ENCODE results near the gene ZNF692. TPM values are rescaled to one million over a fixed set of nuclear protein-coding genes. Genes with fewer than 3 reads are reported as not detected.

Gene ZNF692
- total and polyA plus RNA-seq, 2 of the 13 experiments (the other 11 are each of a cell fraction or from before 2014, with no cell fraction given): 27.3 to 45.8 TPM

DNA sequence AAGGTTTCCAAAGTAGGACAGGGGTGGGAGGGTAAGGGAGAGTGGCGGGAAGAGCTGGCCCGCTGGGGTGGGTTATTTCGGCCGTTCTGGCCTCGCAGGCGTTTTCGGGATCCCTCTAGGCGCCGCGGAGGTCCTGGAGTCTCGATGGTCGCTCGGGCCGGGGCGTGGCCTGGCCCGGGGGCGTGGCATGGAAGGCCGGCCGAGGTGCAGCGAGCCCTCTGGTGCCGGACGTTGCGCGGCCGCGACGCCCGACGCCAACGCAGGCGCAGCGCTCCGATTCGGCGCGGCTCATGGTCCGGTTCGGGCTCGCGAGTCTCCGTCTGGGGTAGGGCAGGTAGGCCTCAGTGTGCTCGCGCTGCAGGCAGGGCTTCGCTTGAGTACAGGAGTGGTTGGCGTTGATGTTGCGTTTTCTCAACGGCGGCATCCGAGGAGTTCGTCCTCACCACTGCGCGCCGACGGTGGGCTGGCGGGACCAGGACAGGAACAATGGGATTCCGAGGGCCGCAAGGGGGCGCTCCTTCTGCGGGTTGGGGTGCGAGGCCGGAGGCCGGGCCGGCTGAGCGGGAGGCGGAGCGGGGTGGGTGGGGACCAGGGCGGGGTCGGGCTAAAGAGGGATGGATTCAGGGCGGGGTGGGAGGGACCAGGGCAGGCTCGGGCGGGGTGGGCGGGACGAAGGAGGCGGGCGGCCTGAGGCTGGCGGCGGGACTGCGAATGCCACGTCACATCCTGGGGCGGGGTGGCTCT is 47.3 kb upstream of the ZNF692 start, which contains the start of gene PGBD2 (continued):
- TF ChIP-seq SAFB2 (CRISPR knock-in tag; IDR thresholded peaks at IDR 0.05; ENCODE audit: borderline replicate concordance, low read depth): peak; percentile 96
- 0 out of 2 replicates have a peak, but pooled peaks have one; percentile 84 for TF ChIP-seq ZNF773 (CRISPR knock-in tag; IDR thresholded peaks at IDR 0.05; ENCODE audit: borderline replicate concordance)
- TF ChIP-seq MZF1 (CRISPR knock-in tag; IDR thresholded peaks at IDR 0.05; ENCODE audit: borderline replicate concordance): no peak
- no peak; the same call in 1 of the 2 replicates for TF ChIP-seq ZNF615 (CRISPR knock-in tag; IDR thresholded peaks at IDR 0.05; ENCODE audit: borderline replicate concordance)
- TF ChIP-seq PTBP1 (IDR thresholded peaks at IDR 0.05; ENCODE audit: low read depth, low read length, poor library complexity, severe bottlenecking): no peak
- TF ChIP-seq XRCC5 (optimal IDR thresholded peaks at IDR 0.05; ENCODE audit: low read length): peak; percentile 96
- peak; percentile 96 for TF ChIP-seq BRD4 (CRISPR knock-in tag; IDR thresholded peaks at IDR 0.05)
- TF ChIP-seq MXD4 (CRISPR knock-in tag; IDR thresholded peaks at IDR 0.05): peak; percentile 77
- TF ChIP-seq NFKBIZ (CRISPR knock-in tag; IDR thresholded peaks at IDR 0.05): 0 out of 2 replicates have a peak, but pooled peaks have one; percentile 69
- TF ChIP-seq, protein P1, sequence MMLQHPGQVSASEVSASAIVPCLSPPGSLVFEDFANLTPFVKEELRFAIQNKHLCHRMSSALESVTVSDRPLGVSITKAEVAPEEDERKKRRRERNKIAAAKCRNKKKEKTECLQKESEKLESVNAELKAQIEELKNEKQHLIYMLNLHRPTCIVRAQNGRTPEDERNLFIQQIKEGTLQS (CRISPR knock-in tag; IDR thresholded peaks at IDR 0.05): peak; percentile 48; the same call in 1 of the 2 replicates
- TF ChIP-seq DNMT3B (CRISPR knock-in tag; conservative IDR thresholded peaks at IDR 0.05): no peak
- TF ChIP-seq, protein P2, sequence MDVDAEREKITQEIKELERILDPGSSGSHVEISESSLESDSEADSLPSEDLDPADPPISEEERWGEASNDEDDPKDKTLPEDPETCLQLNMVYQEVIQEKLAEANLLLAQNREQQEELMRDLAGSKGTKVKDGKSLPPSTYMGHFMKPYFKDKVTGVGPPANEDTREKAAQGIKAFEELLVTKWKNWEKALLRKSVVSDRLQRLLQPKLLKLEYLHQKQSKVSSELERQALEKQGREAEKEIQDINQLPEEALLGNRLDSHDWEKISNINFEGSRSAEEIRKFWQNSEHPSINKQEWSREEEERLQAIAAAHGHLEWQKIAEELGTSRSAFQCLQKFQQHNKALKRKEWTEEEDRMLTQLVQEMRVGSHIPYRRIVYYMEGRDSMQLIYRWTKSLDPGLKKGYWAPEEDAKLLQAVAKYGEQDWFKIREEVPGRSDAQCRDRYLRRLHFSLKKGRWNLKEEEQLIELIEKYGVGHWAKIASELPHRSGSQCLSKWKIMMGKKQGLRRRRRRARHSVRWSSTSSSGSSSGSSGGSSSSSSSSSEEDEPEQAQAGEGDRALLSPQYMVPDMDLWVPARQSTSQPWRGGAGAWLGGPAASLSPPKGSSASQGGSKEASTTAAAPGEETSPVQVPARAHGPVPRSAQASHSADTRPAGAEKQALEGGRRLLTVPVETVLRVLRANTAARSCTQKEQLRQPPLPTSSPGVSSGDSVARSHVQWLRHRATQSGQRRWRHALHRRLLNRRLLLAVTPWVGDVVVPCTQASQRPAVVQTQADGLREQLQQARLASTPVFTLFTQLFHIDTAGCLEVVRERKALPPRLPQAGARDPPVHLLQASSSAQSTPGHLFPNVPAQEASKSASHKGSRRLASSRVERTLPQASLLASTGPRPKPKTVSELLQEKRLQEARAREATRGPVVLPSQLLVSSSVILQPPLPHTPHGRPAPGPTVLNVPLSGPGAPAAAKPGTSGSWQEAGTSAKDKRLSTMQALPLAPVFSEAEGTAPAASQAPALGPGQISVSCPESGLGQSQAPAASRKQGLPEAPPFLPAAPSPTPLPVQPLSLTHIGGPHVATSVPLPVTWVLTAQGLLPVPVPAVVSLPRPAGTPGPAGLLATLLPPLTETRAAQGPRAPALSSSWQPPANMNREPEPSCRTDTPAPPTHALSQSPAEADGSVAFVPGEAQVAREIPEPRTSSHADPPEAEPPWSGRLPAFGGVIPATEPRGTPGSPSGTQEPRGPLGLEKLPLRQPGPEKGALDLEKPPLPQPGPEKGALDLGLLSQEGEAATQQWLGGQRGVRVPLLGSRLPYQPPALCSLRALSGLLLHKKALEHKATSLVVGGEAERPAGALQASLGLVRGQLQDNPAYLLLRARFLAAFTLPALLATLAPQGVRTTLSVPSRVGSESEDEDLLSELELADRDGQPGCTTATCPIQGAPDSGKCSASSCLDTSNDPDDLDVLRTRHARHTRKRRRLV (CRISPR knock-in tag; IDR thresholded peaks at IDR 0.05): no peak
- TF ChIP-seq NR1H2 (CRISPR knock-in tag; IDR thresholded peaks at IDR 0.05; ENCODE audit: borderline replicate concordance, low read depth): peak; percentile 77; the same call in 1 of the 2 replicates
- TF ChIP-seq, protein P3, sequence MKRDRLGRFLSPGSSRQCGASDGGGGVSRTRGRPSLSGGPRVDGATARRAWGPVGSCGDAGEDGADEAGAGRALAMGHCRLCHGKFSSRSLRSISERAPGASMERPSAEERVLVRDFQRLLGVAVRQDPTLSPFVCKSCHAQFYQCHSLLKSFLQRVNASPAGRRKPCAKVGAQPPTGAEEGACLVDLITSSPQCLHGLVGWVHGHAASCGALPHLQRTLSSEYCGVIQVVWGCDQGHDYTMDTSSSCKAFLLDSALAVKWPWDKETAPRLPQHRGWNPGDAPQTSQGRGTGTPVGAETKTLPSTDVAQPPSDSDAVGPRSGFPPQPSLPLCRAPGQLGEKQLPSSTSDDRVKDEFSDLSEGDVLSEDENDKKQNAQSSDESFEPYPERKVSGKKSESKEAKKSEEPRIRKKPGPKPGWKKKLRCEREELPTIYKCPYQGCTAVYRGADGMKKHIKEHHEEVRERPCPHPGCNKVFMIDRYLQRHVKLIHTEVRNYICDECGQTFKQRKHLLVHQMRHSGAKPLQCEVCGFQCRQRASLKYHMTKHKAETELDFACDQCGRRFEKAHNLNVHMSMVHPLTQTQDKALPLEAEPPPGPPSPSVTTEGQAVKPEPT (CRISPR knock-in tag; IDR thresholded peaks at IDR 0.05; ENCODE audit: low read depth): peak; percentile 47; the same call in 1 of the 2 replicates
- no peak for TF ChIP-seq FOXJ3 (CRISPR knock-in tag; IDR thresholded peaks at IDR 0.05; ENCODE audit: borderline replicate concordance)
- TF ChIP-seq ZMYM3 (CRISPR knock-in tag; IDR thresholded peaks at IDR 0.05): peak; percentile 91
- no peak for TF ChIP-seq THYN1 (CRISPR knock-in tag; IDR thresholded peaks at IDR 0.05; ENCODE audit: borderline replicate concordance, low read depth)
- 0 out of 2 replicates have a peak, but pooled peaks have one; percentile 37 for TF ChIP-seq HOXD1 (CRISPR knock-in tag; IDR thresholded peaks at IDR 0.05)
- peak; percentile 52 for TF ChIP-seq STAG1 (CRISPR knock-in tag; IDR thresholded peaks at IDR 0.05)
- TF ChIP-seq HDAC6 (IDR thresholded peaks at IDR 0.05; ENCODE audit: low read depth, low read length): no peak
- peak; percentile 97 for TF ChIP-seq ZFX (CRISPR knock-in tag; IDR thresholded peaks at IDR 0.05; ENCODE audit: low read depth)

All from HepG2 (cell line).